Hepatocyte (in vitro differentiated cells): ENCODE measurements around the gene CATSPER3.
"Not testable (repeated sequence)": the region's sequence is repeated elsewhere in the genome, so short reads cannot be mapped to it uniquely, and the experiment has no call there.

ENCODE experiments used
- EZH2 ChIP-seq: fragments of 200-600 bp; sonication (generic); IDR thresholded peaks from 2 replicates; pipeline ENCODE4 v1.6.1; 2016; ENCODE audit warnings: antibody characterized with exemption, mild to moderate bottlenecking, borderline replicate concordance
- EZH2phosphoT487 ChIP-seq: fragments of 200-600 bp; sonication (generic); IDR thresholded peaks from one replicate; pipeline ENCODE4 v1.6.1; 2018; ENCODE audit warnings: antibody characterized with exemption, mild to moderate bottlenecking, low read depth, moderate library complexity; ENCODE audit not compliant: unreplicated experiment, severe bottlenecking
- TF ChIP-seq, protein P1 (sequence below): fragments of 200-600 bp; sonication (generic); IDR thresholded peaks from 2 replicates; pipeline ENCODE4 v1.5.1; 2016; ENCODE audit warnings: antibody characterized with exemption, mild to moderate bottlenecking; ENCODE audit not compliant: poor library complexity

- TF ChIP-seq, protein P1, sequence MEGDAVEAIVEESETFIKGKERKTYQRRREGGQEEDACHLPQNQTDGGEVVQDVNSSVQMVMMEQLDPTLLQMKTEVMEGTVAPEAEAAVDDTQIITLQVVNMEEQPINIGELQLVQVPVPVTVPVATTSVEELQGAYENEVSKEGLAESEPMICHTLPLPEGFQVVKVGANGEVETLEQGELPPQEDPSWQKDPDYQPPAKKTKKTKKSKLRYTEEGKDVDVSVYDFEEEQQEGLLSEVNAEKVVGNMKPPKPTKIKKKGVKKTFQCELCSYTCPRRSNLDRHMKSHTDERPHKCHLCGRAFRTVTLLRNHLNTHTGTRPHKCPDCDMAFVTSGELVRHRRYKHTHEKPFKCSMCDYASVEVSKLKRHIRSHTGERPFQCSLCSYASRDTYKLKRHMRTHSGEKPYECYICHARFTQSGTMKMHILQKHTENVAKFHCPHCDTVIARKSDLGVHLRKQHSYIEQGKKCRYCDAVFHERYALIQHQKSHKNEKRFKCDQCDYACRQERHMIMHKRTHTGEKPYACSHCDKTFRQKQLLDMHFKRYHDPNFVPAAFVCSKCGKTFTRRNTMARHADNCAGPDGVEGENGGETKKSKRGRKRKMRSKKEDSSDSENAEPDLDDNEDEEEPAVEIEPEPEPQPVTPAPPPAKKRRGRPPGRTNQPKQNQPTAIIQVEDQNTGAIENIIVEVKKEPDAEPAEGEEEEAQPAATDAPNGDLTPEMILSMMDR: not testable (repeated sequence)
- not testable (repeated sequence) for TF ChIP-seq EZH2, EZH2phosphoT487
These were observed 22.5 kb downstream of the CATSPER3 start for GRCh38 chr5:134990183-134990582.
